Islet precursor cell (in vitro differentiated cells): ENCODE data around the gene CCDC192.
A peak's percentile ranks its signal among the peaks of the same experiment; 100 is the strongest.
"Not testable (repeated sequence)": the region's sequence is repeated elsewhere in the genome, so short reads cannot be mapped to it uniquely, and the experiment has no call there.

ENCODE experiments used
- DNase-seq: peaks from one replicate; pipeline ENCODE4 v3.0.0-alpha.2; 2018

Gene CCDC192, protein sequence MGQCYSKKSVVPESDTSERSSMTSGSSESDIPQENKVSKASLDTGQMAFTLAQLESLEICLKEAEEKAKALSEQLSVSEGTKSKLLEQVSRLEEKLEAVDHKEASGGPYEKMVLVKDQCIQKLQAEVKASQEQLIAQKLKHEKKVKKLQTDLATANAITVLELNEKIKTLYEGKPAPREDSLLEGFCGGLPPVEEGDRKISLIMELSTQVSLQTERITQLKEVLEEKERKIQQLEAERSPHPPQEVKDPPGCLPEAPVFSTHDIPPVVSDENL

DNA sequence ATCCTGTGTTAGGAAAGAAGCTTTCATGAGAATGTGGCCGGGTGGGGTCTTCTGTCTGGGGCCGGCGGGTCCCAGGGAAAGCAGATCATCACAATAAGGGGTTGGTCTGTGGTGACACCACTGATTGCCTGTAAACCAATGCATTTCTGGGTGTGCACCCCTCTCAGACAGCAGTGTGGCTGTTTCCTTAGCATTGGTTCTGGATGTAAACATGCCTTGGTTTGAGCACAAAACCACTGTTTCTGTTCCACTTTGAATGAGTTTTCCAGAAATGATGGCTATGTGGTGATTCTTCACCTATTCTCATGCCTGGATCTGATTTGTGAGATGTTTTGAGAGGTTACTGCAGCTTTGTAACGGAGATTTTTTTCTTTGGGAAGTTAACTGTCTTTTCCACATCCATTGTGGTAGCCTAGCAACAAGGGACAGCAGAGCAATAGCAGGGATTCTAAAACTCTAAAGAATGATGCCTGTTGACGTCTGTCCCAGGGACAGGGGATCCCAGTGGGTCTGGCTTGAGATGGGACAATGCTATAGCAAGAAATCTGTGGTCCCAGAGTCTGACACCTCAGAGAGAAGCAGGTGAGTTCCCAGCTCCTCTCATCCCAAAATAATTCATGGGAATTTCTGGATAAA lies at the start of gene CCDC192:
CCDC192 (plus strand) TSS at position 466 of the 636 bp plus-strand sequence; CDS start at position 521, 55 bp downstream.
- DNase-seq: no peak

DNA sequence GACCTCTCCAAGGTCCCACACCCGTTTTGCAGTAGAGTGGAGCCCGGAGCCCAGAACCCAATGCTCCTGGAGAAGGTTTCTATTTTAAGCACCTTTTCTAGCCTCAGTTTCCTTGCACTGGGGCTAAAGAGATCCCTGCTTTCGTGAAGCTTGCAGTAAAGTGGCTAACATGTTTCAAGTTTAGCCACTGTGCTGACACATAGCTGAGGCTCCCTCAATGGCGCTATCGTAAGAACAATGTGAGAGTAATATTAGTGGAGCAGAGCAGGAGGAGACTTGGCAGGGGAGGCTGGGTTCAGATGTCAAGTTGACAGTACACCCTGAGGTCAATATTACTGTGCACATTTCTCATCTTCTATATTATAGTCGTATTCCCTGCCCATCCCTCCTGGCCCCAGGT lies 46.4 kb upstream of the CCDC192 start:
- no peak for DNase-seq

DNA sequence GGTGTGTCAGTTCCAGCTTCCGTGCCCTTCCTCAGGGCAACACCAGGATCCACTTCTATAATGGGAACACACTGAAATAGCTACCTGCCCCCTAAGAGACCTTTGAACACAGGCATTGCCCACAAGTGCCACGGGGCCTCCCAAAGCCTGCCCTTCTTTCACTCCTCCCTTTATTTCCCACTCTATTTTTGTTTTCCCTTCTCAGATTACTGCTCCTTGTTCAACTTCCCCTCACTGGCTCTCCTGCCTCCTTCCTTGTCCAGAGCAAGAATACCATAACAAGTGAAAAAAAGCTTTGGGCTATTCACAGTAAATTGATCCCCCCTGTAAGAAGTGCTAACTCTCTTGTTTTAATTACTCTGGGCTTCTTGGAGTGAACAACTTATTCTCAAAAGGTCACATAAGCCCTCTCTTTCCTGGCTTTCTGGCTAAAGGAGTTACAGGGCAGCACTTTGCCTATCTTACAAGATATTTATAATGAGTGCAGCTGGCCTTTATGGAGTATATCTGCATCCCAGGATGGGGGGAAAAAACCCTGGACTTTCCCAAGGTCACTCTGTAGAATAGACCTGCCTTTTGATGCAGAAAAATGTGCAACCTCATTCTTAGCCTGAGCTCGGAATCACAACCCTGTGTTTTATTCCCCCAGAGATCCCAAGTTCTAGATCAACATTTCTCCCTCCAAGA lies 43.0 kb upstream of the CCDC192 start:
- no peak for DNase-seq

DNA sequence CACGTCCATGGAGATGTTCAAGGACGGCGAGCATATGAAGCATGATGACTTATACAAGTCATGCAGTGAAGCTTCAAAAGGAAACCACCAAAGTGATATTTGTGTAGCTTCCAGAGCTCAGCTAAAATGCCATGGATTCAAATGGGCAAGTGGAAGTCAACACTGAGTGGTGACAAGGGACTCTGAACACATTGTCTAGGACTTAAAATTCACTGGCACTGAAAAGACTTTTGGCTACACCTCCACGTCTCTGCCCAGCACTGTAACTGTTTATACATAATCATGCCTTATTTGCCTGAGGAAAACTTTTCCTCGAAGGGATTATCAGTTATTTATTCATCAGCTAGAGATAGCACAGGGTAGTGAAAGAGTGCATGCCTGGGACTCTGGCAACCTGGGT lies 39.1 kb upstream of the CCDC192 start:
- no peak for DNase-seq

DNA sequence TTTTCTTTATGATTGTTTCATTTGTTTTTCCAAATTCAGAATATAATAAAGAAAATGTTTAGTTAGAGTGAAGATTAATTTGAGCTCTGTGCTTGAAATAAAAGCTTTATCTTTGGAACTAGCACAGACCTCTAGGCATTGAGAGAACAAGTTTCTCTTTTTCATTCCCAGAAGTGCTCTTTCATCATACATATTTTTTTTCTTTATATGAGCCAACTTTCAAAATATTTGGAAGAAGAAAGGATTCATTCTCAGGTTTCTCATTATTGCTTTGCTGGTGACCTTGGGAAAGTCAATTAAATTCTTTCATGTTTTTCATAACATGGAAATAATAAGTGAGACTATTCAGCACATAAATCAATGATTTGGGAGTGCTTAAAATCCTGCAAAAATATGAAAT lies 37.5 kb upstream of the CCDC192 start:
- no peak for DNase-seq

DNA sequence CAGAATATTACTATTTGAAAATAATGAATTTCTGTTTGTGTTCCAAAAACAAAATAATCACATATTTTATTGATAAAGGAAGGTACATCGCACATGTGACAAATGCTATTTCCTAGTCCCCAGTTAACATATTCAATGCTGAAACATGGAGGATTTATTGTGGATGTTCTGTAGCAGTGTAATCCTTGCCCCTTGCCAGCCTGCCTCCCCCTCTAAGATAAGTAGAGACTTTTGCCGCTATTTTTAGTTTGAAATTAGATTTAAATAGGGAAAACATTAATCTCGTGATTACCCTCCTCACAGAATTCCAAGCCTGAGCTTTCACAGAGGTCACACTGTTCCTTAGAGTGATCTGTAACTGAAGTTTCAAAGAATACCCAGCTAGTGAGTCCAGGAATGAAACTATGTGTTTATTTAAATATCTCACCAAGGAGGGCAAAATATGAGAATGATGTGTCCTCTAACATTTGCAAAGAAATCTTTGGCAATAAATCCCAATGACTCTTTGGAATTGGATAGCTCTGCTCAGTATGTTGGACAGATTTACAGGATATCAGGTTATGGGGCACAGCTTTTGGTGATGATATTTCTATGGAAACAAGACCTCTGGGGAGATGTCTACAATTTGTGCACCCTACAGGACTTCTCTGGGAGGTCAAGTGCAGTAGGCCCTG lies 37.0 kb upstream of the CCDC192 start:
- DNase-seq: no peak

DNA sequence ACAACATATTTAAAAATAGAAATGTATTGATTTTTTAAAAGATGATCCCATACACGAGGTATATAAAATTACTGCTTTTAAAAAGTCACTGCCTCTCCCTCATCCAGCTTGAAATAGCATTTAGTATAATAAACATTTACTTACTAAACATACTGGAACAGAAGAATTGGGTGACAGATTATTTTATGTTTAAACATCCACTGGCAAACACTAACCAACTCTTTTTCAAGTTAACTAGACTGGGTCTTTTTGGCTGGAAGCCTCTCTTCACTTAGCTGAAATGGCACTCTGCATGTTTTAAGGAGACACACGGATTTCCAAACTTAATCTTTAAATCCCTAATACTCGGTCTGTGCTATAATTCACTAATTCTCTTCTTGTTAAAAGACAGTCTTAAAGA lies 35.3 kb upstream of the CCDC192 start:
- no peak for DNase-seq

DNA sequence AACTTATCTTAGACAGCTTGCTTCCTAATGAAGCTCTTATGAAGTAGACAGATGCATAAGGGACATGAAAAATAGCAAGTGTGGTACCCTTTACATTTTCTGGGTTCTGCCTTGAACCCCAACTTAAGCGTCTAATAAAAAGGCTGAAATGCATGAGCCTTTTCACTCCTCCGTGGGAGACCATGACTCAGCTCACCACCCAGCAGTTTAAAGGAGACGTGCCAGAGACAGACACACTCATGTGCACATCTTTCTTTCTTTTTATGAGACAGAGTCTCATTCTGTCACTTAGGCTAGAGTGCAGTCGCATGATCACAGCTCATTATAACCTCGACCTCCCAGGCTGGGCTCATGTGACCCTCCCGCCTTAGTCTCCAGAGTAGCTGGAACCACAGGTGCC lies 32.0 kb upstream of the CCDC192 start:
- DNase-seq: no peak

DNA sequence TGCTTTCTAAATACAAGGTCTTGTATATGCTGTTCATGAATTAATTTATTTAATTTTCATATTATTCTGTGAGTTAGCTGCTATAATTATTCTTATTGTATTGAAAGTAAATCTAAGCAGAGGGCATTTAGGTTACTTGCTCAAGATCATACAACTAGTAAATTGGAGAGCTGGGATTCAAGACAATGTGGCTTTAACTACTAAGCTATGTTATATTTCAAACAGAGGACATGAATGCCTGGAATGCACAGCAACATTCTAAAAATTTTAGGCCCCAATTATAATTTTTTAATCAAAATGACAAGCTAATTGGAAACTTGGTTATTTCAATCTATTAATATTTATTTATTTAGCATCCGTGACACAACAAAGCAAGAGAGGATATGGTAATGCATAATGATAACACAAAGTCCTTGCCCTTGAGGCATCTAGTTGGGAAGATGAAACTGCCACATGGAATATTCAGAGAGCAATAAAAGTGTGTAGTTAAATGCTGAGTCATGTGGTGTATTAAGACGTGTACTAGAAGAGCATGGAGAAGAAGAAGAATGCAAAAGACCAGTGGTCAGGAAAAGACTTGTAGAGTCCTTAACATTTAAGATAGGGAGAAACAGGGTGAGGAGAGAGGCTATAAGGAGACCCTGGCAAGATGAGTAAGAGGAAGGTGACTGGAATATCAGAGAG lies 29.9 kb upstream of the CCDC192 start:
- DNase-seq: no peak

DNA sequence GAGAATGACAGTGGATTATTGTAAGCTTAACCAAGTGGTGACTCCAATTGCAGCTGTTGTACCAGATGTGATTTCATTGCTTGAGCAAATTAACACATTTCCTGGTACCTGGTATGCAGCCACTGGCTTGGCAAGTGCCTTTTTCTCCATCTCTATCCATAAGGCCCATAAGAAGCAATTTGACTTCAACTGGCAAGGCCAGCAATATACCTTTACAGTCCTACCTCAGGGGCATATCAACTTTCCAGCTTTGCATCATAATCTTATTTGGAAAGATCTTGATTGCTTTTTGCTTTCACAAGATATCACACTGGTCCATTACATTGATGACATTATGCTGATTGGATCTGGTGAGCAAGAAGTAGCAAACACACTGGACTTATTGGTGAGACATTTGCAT lies 26.2 kb upstream of the CCDC192 start:
- not testable (repeated sequence) for DNase-seq

DNA sequence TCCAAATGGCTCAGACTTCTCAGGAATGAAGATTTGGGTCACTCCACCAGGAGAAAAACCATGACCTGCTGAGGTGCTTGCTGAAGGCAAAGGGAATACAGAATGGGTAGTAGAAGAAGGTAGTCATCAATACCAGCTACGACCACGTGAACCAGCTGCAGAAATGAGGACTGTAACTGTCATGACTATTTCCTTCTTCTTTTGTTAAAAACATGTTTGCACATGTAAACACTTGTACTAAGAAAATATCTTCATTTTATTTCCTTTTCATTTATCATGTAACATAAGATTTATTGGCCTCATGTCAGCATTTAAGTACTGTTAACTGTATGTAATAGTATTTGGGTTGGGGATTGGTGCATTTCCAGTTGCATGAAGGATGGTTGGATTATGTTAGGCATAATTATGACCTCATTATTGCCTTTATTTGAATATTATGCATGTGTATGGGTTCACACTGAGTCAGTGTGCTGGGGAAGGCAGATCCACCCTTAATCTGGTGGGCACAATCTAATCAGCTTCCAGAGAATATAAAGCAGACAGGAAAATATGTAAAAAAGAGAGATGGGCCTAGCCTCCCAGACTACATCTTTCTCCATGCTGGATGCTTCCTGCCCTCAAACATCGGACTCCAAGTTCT lies 23.4 kb upstream of the CCDC192 start:
- DNase-seq: not testable (repeated sequence)

DNA sequence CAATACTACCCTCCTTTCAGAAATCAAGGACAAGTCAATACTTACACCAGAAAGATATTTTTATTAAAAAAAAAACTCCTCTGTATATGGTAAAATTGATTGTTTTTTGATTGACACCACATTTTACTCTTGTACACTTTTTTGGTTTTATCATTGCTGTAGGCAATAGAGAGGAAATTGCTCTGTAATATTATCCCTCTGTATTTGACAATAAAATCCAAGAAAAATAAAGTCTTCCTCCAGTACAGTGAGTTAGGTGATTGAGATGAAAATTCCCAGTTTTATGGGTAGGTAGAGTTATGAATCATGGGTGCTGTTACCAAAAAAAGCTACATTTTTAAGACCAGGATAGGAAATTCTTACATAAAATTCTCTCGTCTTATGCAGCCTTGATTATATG lies 22.6 kb upstream of the CCDC192 start:
- DNase-seq: no peak

DNA sequence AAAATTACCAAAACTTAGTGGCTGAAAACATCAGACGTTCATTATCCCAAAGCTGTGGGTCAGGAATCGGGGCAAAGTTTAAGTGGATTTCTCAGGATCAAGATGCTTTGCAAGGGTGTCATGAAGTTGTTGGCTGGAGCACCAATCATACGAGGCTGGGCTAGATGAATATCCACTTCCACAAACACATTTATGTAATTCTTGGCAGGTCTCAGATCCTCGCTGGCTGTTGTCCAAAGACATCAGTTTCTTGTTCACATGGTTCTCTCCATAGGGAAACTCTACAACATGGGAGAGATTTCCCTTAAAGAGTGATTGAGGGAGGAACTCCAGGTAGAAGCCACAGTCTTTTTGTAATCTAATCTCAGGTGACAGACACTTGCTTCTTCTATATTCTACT lies 20.2 kb upstream of the CCDC192 start:
- no peak for DNase-seq

DNA sequence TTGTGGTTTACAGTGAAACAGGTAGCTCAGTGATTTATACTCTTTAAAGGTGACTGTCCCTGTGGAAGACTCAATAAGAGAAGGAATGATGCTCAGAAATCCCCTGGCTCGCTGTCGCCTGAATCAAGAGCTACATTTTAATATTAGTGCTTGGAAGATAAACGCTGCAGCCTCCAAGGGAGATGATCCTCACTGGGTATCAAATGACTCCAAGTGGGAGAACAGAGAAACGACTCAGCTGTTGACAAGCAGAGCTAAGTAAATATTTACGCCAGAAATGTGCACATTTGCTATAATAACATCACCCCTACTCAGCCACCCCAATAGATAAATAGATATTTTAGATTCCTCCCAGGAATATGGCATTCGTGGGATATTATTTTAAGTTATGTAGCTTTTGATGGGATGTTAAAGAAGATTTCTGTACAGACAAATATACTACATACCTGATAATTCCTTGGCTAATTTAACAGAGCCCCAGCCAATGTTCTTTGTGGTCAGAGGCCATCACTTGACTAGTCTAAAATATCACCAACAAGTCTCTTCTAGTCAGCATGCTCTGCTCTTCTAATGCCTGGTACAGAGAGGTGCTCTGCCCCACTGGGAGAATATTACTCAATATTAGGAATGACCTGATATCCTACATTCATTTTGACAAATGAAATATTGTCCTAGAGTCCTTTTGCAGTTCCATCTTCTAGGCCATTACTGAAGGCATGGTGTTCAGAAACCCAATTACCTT lies 18.3 kb upstream of the CCDC192 start:
- DNase-seq: no peak

DNA sequence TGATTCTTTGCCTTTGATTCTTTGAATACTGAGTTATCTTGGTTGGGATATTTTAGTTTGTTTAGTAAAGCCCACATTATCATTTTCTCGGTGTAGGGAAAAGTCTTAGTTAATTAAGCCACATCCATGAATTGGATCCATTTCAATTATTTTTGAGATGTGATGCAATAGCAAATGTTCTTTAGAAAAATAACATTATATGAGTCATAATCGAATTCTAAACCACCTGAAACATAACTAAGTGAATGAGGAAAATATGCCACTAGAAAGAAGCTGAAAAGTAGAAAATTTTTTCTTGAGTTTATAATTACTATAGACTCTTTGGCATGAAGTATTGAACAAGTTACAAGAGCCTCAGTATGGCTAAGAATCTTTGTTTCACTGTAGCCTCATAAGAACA lies 17.5 kb upstream of the CCDC192 start:
- no peak for DNase-seq

DNA sequence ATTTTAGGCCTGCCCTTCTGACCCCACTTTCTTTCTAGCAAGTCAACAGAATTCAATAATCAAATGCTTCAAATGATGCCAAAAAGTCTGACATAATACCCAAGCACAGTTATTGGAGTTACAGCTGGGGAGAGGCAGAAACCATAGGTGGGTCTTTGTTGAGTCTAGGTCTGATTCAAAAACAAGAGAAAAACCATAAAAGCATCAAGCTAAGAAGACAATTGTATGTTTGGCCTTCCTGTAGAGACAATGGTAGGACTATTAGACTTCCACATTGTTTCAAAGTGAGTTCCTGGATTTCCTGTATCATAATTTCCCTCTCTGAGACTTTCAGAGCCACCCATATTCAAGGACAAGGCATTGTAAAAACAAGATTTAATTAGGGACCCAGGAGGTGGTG lies 16.8 kb upstream of the CCDC192 start:
- no peak for DNase-seq

DNA sequence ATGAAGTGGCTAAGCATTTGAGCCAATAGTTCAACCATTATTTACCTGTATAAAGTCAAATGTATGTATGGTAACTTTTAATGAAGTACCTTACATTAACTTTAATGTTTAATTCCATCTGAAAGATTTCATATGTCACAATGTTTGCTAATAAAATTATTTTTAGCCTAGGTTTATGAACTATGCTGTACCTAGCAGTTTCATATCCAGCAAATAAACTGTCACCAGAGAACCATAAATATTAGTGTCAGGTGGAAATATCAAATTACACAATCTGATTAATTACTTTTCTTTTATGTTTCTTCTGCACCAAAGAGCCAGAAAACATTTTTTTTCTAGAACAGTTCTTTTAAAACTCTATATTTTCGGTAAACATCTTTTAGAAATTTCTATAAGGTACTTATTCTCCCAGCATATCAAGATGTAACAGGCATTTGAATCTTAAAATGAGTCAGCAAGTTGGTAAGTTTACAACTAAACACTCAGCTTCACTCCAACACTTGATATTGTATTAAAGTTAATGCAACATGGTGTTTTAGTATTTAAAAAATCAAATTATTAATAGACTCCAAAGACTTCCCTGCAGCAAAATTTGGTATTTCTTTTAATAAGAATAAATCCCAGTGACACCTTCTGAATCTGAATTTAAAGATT lies 8.5 kb upstream of the CCDC192 start:
- no peak for DNase-seq

DNA sequence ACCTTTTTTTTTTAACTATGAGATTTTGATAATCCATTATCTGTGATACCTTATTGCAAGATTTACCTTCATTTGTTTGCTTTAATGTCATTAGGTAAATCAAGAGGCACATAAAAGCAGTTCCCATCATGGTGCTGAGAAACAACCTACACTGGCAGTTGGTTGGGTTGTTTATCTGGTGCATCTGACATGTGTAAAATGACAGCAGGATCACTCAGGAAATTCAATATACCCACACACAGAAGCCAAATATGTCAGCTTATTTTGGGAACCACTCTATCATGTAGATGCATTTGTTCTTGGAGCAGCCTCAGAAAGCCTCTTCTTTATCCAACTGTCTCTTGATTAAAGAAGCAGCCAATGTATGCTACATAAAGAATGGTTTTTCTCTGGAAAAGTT lies 7.8 kb upstream of the CCDC192 start:
- DNase-seq: no peak

DNA sequence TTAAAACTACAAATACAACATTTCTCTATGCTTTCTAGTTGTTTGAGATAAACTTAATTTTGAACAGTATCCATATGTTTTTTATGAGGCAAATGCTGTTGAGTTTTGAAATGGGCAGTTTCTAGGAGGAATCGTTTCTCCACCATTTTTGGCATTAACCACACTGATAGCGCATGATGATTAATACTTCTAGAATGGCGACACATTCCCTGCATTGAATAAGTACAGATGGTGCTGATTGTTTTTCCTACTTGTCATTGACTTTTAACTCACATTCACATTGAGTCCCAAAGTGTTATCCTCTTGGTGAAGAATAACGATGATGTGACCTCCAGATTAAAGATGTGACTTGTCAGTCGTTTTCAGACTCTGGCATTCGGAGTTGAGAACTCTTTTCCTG lies 6.5 kb upstream of the CCDC192 start:
- DNase-seq: no peak

DNA sequence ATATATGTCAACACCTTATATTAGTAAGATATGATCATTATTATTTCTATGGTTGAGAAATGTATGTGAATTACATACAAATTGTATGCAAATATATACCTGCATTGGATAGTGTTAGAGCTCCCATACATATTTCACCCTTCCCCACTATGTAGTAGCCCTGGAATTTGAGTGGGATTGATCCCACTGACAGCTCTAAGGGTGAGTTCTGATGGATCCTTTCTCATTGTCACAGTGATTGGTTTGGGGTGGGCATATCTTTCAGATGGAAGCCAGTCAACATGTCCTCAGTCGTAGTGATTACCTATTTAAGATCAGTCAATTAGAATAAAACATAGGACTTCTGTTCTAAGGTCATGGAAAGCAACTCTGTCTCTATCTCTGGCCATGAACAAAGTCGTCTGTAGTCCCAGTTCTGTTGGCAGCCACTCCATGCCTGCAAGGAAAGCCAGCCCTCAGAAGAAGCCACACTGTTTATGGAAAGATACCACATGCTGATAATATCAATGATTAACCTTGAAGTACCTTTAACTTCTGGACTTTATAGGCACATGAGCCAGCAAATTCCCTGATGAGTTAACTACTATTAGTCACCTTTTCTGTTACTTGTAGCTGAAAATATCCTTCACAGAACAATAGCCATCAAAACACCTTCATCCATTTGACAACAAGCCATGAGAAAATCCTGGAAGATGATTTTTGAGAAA lies 5.1 kb upstream of the CCDC192 start:
- peak; percentile 59 for DNase-seq

DNA sequence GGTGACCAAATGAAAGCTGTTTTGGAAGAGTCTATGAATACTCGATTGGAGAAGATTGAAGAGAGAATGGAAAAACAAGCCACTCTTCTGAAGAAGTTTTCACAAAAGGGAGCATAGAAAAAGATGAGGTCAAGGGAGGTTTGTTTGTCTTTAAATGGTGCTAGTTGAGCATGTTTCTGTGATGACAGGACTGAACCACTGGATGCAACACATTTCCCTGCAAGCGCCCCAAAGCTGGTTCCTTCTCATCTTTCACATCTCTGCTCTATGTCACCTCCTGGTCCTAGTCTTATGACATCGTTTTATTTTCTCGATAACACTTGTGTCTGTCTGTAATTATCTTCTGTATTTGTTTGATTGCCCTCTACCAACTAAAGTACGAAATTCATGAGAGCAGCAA lies 3.8 kb upstream of the CCDC192 start:
- no peak for DNase-seq
